PFSK-1 (cell line): ENCODE results near the gene RNF220.

ENCODE experiments used
- POLR2AphosphoS5 ChIP-seq: IDR thresholded peaks from 2 replicates; pipeline ENCODE4 v1.6.1; 2012; ENCODE audit warnings: low read depth, mild to moderate bottlenecking, control low read depth, low read length, moderate library complexity
- TAF1 ChIP-seq: IDR thresholded peaks from 2 replicates; pipeline ENCODE4 v1.6.1; 2012; ENCODE audit warnings: low read length, control low read depth, borderline replicate concordance; ENCODE audit not compliant: insufficient read depth

GRCh38 chr1:44511769-44512168 is 106.7 kb downstream of the RNF220 start:
- no peak for TF ChIP-seq TAF1
- TF ChIP-seq POLR2AphosphoS5: no peak
